Kidney capillary endothelial cell (primary cell): ENCODE results near the gene ATP8A1.
"Not testable (repeated sequence)": the region's sequence is repeated elsewhere in the genome, so short reads cannot be mapped to it uniquely, and the experiment has no call there.

Source experiments
- DNase-seq: peaks from one replicate; pipeline ENCODE4 v3.0.0-alpha.2; 2018; ENCODE audit warnings: low spot score

Gene ATP8A1

GRCh38 chr4:42410446-42410845 is 246.5 kb downstream of the ATP8A1 start:
- DNase-seq, result no peak

GRCh38 chr4:42404001-42404400 is 252.9 kb downstream of the ATP8A1 start:
- no peak for DNase-seq

- DNase-seq, result no peak
These were observed 255.7 kb downstream of the ATP8A1 start for GRCh38 chr4:42401171-42401570.

GRCh38 chr4:42399393-42399792 is 257.5 kb downstream of the ATP8A1 start:
- DNase-seq, result no peak

- DNase-seq, result no peak
These were observed 258.0 kb downstream of the ATP8A1 start for GRCh38 chr4:42398871-42399331.

GRCh38 chr4:42398171-42398870 is 258.6 kb downstream of the ATP8A1 start:
- DNase-seq, result no peak

- no peak for DNase-seq
These were observed 259.2 kb downstream of the ATP8A1 start for GRCh38 chr4:42397635-42398170.

GRCh38 chr4:42396752-42397634 is 259.9 kb downstream of the ATP8A1 start, which contains the start of gene SHISA3:
Gene SHISA3 (plus strand): TSS chr4:42397488. CDS start chr4:42398057, 569 bp downstream.
- DNase-seq, result no peak

- no peak for DNase-seq
These were observed 260.5 kb downstream of the ATP8A1 start for GRCh38 chr4:42396361-42396751.

- DNase-seq, result no peak
These were observed 261.3 kb downstream of the ATP8A1 start for GRCh38 chr4:42395595-42395994.

- DNase-seq, result no peak
These were observed 264.5 kb downstream of the ATP8A1 start for GRCh38 chr4:42392436-42392835.

GRCh38 chr4:42391981-42392380 is 264.9 kb downstream of the ATP8A1 start:
- no peak for DNase-seq

- no peak for DNase-seq
These were observed 265.6 kb downstream of the ATP8A1 start for GRCh38 chr4:42391355-42391664.

GRCh38 chr4:42390622-42391354 is 266.1 kb downstream of the ATP8A1 start:
- no peak for DNase-seq

GRCh38 chr4:42385516-42385915 is 271.4 kb downstream of the ATP8A1 start:
- DNase-seq, result no peak

- DNase-seq, result no peak
These were observed 275.2 kb downstream of the ATP8A1 start for GRCh38 chr4:42381666-42382065.

- DNase-seq, result no peak
These were observed 279.4 kb downstream of the ATP8A1 start for GRCh38 chr4:42377497-42377896.

GRCh38 chr4:42372303-42372702 is 284.6 kb downstream of the ATP8A1 start:
- not testable (repeated sequence) for DNase-seq

- peak; percentile 57 for DNase-seq
These were observed 285.3 kb downstream of the ATP8A1 start for GRCh38 chr4:42371305-42372252.

GRCh38 chr4:42369489-42369888 is 287.4 kb downstream of the ATP8A1 start:
- DNase-seq, result no peak

GRCh38 chr4:42366959-42367358 is 289.9 kb downstream of the ATP8A1 start:
- no peak for DNase-seq
